Stimulated activated CD8-positive, alpha-beta memory T cell treated with anti-CD3 and anti-CD28 coated beads, Interleukin-7, amount 100 ng/mL, for 4 hours (primary cell): ENCODE results near the gene NBPF15.
A peak's percentile ranks its signal among the peaks of the same experiment; 100 is the strongest.
"Not testable (repeated sequence)": the region's sequence is repeated elsewhere in the genome, so short reads cannot be mapped to it uniquely, and the experiment has no call there.

Experiments
- DNase-seq, 2 donors: peaks; one replicate each; pipeline ENCODE4 v3.0.0-alpha.2; 2020; ENCODE audit warnings: low read depth in 2 of 2

NBPF15 gene, protein sequence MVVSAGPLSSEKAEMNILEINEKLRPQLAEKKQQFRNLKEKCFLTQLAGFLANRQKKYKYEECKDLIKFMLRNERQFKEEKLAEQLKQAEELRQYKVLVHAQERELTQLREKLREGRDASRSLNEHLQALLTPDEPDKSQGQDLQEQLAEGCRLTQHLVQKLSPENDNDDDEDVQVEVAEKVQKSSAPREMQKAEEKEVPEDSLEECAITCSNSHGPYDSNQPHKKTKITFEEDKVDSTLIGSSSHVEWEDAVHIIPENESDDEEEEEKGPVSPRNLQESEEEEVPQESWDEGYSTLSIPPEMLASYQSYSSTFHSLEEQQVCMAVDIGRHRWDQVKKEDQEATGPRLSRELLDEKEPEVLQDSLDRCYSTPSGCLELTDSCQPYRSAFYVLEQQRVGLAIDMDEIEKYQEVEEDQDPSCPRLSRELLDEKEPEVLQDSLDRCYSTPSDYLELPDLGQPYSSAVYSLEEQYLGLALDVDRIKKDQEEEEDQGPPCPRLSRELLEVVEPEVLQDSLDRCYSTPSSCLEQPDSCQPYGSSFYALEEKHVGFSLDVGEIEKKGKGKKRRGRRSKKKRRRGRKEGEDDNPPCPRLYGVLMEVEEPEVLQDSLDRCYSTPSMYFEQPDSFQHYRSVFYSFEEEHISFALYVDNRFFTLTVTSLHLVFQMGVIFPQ

DNA sequence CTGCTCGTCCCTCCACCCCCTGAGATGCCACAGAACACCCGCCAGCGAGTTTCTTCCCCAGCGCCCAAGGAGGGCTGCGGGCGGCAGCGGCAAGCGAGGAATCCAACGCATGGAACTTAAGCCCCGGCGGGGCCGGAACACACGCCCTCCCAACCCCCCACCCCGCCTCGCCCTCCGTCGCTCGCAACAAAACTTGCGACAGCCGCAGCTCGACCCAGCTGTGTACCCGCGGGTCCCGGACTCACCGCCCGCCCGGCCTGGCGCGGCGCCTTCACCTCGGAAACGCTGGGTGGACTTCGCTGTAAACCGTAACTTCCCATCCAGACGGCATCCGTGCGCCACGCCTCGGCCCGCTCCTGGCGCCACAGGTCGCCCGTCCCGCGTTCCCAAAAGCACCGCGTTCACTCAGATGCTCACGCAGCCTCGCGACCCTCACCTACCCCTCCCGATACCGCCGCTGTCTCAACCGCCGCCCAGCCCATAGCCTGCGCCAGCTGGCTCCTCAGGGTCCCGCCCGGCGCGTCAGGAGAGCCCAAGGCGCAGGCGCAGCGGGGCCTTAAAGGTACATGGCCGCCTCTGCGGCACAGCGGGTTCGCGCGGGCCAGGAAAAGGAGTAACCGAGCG, at the start of gene NBPF15:
NBPF15 (minus strand) TSS at position 534 of the 624 bp plus-strand sequence. CDS start 21,666 bp downstream, outside the sequence.
- DNase-seq = peak; percentile 37 to 48

DNA sequence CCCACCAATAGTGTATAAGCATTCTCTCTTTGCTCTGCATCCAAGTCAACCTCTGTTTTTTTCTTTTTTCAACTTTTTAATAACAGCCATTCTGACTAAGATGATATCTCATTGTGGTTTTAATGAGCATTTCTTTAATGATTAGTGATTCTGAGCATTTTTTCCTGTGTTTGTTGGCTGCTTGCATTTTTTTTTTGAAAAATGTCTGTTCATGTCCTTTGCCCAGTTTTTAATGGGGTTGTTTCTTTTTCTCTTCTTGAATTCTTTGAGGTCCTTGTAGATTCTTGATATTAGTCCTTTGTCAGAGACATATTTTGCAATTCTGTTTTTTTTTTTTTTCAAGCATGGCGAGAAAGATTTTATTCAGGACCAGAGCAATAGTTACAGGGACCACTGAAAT, 35.0 kb upstream of the NBPF15 start:
- not testable (repeated sequence) for DNase-seq

DNA sequence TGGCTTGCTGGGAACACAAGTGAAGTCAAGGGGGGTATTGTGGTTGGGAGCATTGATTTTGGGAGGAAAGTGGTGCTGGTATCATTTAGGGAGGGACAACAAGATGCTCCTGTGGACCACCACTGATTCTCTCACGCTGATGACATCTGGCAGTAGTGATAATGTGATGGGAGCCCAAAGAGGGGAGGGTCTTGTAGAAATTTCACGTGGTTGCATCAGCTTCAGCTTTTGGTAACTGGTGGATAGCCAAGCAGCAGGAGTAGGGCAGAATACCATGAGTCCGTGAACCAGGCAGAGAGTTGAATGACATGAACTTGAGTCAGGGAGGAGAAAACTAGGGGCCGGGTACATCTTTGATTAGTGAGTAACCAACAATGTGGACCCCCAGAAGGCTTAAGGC, 32.7 kb upstream of the NBPF15 start:
- DNase-seq = not testable (repeated sequence)

DNA sequence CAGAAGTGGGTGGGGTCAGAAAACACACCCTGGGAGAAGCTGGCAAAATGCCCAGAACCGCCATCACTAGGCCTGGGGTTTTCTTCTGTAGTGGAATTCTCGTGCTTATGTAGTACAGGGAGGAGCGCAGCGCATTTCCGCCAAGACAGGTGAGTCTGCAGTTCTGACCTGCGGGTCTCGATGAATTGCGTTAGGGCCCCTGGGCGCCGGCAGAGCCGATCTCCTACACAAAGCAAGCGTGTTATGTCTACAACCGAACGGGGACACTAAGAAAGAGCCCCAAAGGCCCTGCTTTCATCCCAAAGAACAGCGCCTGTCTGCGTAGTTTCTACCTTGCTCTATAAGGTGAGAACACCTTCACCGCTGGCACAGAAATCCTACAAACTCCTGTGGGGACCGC, 28.9 kb upstream of the NBPF15 start:
- DNase-seq = not testable (repeated sequence)

DNA sequence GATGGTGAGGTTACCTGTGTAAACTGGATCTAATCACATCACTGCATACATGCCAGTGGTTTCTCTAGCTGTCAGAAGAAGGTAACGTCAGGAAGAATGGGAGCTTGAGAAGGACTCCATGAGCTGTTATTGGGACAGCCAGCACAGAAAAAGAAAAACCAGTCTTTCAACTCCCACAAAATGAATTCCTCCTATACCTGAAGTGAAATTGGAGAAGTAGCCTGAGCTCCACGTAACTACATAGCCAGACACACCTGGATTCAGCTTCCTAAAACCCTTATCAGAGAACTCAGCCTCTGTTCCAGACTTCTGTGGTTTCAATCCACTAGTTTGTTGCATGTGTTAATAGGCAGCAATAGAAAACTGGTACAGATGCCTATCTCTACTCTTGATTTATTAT, 25.5 kb upstream of the NBPF15 start:
- not testable (repeated sequence) for DNase-seq

DNA sequence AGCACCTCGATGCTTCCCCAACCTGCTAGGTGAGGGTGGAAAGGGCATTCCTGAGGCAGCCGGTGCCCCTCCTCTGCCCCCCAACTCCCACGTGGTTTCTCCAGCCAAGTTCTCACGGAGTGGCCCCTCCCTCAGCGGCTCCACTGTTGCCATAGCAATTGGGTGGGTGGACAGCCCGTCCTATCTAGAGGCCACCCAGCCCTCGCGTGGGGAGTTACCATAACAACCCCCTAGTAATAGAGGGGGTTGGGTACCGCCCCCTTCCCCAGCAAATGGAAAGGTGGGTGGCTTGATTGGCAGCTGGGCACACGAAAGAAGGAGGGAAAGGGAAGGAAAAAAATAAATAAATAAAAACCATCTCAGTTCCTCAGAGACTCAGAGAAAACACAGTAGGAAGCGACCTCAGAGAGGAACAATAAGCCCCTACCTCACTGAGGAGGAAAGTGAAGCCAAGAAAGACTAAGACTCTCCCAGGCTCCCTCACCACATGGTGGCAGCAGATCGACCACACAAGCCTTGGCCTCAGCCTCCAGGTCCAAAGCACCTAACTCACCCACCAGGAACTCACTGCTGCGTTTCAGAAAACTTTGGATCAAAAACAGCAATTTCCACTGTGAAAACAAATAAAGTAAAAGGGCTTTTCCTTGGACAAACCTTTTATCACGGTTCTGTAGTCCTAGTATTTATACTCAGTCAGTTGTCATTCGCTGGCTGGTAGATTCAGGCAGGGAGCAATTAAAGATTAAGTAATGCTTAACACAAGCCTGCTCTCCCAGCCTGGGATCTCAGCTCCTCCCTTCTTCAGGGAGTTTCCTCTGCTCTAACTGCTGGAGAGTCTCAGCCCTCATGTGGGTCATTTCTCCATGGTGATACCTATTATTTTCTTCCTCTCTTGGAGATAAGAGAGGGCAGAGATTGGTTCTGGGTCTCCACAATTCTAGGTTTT, 23.9 kb upstream of the NBPF15 start:
- DNase-seq = not testable (repeated sequence)

DNA sequence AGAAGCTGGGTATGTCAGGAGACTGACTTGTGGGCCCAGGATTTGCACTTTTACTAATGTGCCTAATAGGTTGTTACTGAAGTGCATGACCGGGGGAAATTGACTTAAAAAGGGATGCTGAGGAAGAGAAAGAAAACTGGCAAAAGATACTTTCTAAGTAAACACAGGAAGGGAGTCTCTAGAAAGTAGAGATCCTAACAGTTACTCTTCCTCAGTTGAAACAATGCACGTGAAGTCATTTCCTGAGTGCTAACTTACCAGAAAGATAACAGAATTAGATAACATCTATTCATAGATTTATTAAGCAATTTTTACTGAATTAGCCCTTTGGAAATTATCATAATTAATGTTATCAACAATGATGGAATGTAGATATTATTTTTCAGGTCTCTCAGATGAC, 12.4 kb upstream of the NBPF15 start:
- DNase-seq = not testable (repeated sequence)

DNA sequence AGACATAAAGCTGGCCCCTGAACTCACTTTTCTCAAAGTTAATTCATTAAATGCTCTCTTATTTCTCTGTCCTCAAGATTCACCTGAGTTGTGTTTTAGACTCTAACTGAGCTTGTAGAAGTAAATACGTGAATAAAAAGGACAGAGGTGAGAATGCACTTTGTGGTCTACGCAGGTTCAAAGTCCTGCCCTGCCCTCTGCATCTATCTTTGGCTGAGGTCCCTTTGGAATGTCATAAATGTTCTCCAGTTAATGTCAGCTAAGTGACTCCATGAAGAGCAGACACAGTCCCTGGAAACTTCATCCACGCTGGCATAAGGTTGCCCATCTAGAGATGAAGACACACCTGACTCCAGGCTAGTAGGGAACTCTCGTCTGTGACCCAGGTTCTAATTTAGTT, 10.0 kb upstream of the NBPF15 start:
- DNase-seq = not testable (repeated sequence)

DNA sequence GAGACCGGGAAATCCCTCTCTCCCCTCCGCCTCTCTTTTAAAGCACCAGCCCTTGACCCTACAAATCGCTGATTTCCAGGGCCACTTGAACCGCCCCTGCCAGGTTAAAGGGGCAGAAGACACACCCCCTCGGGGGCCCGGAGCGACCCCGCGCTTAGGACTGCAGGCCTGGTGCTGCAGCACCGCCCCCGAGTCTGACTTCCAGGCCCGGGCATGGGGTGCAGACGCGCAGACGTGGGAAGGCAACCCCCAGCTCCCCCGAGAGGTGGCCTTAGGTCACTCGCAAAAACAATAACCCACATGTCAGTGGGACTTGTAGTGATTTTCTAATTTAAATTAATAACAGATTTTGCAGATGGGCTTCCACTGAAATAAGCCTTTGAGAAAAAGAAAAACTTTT, 309 bp upstream of the NBPF15 start:
- not testable (repeated sequence) for DNase-seq

DNA sequence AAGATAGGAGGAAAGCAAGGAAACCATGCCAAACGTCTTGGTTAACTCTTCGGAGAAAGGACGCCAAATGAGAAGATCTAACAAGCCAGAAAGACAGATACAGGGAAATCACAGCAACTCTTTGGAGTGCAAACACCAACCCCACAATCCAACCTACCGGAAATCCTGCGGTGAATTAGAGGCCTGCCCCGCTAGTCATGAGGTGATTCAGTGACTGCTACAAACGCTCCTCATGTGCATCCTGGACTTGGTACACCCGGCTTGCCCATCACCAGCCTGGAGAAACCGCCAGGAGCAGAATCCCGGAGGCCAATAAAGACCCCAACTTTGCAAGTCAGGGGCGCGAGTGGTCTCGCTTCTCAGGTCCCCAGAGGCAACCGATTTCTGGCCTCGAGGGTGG, 783 bp downstream of the NBPF15 start:
- DNase-seq = peak in 1 of 2 donors; percentile 4

DNA sequence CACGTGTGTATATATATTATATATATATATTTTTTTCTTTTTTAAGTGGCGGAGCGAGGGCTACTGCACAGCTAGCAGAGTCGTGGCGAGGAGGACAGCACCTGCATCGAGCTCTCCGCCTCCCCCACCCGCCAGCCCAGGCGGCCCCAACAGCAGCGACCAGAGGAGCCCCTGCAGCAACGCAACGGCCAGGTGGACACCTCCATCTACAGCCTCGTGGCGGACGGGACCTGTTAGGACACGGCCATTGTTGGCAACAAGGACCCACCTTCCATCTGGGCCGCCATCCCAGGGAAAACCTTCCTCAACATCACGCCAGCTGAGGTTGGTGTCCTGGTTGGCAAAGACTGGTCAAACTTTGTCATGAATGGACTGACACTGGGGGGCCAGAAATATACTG, 19.1 kb downstream of the NBPF15 start:
- not testable (repeated sequence) for DNase-seq

DNA sequence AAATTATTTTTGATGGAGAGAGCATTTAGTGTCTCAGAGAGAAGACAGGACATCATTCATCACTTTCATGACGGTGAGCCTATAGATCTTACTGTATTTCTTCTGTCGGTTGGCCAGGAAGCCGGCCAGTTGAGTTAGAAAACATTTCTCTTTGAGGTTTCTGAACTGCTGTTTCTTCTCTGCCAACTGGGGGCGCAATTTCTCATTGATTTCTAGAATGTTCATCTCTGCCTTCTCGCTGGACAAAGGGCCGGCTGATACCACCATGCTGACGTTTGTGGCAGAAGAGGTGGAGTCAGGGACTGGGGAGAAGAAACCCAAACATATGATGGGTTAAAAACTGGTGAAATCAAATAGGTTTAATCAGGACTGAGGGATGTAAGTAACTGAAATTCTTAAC, 21.7 kb downstream of the NBPF15 start:
- DNase-seq = not testable (repeated sequence)

DNA sequence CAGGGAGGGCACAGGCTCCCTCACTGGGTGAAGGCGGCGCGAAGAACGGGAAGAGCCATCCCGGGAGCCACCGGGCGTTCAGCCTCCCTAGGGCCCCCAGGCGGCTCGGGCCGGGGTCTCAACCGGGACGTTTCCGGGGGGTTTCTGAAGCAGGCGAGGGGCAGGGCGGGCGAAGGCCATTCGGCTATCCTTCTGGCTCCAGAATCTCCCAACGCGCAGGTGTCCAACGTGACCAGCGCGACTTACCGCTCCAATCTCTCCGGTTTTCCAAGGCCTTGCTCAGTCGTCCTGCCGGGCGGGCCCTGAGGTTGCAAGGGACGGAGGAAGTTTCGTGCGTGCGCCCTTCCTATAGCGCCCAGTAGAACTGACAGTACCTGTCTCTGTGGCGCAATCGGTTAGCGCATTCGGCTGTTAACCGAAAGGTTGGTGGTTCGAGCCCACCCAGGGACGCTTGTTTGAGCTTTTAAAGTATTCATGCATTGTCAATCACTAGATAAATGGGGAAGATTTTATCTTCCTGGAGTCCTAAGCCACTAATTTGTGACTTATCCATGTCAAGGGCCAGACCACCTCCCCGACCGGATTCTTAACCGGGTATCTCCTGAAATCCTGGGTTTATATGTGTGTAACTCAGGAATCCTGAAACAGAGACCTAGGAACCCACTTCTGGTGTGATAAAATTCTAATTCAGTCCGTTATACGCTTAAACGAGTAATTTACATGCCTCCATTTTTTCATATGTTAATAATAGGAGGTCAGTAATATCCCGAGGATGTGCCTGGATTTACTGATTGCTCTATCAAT, 42.4 kb downstream of the NBPF15 start:
- DNase-seq = peak; percentile 16 to 22

DNA sequence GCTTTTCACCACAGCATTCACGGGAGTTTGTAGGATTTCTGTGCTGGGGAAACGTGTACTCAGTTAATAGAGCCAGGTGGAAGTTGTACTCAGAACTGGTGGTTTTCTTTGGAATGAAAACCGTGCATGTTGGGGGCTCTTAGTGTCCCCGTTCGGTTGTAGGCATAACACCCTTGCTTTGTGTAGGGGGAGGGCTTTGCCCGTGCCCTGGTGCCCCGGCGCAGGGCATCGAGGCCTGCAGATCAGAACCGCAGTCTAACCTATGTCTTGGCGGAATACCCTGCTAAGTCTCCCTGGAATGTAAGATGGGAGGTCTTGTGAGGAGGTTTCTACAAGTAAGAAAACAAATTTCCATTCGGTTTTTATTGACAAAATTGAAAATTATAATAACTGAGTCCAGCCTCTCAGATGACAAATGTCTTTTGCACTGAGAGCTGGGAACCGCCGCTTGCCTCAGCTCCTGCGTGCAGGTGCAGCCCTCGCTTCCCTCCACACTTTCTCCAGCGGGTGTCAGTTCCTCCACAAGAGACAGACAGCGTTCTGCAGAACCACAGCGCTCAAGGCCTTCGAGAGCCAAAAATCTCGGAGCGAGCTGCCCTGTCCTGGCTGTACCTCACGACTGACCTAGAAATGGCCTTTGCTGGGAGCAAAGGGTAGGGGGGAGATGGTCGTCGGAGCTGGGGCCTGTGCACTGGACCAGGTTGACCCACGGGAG, 47.9 kb downstream of the NBPF15 start:
- not testable (repeated sequence) for DNase-seq

DNA sequence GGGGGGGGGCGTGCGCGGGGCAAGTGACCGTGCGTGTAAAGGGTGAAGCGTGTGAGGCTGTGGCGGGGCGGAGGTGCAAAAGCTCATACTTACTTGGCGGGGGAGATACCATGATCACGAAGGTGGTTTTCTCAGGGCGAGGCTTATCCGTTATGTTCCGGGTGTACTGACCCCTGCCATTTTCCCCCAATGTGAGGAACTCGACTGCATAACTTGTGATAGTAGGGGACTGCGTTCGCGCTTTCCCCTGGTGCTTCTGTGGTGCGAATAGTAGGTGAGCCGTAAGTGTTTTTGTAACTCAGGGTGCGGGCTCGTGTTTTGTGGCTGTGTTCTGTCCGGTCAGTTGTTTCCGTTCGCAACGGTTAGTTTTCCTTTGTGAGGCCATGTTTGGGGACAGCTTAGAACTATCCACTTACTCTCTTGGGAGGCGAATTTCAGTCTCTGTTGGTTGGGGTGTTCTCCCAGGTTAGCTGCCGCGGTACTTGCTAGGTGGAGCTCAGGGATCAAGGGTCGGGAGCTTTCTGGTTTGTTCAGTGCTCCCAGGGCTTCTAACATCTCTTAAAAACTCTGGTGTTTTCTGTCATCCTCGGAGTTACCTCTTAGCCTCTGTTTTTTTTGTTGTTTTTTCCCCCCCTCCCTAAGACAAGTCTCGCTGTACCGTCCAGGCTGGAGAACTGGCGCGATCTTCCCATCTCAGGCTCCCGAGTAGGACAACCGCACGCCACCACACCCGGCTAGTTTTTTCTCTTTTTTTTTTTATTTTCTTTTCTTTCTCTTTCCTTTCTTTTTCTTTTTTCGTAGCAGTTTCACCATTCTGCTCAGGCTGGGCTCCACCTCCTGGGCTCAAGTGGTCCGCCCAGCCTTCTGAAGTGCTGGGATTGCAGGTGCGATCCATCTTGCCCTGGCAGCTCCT, 48.7 kb downstream of the NBPF15 start:
- DNase-seq = peak; percentile 62 to 85

DNA sequence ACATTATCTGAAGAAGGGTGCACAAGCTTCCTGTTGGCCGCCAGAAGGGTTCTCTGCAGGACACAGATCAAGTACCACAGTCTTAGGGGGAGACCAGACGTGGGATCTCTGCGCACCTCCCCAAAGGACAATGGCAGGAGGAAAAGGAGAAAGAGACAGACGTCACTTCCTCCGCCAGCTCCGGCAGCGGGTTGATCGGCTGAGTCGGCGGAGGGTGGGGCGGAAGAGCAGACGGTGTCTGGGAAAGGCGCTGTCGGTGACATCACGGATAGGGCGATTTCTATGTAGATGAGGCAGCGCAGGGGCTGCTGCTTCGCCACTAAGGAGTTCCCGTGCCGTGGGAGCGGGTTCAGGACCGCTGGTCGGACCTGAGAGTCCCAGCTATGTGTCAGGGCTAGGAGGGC, 49.4 kb downstream of the NBPF15 start:
- DNase-seq = peak; percentile 63 to 70

DNA sequence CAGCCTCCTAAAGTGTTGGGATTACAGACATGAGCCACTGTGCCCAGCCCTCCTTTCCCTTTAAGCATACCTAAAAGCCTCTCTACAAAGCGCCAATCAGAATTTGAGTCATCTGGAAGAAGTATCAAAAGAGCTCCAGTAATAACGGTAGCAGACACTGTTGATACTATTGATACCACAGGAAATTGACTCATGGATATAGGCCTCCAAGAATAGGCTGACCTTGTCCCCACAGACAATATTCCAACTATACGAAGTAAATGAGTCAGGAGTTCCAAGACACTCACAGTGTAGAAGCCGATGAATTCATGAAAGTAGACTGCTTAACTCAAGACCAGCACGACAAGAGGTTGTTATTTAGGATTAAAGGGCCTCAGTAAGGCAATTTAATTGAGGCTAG, 58.7 kb downstream of the NBPF15 start:
- DNase-seq = not testable (repeated sequence)

DNA sequence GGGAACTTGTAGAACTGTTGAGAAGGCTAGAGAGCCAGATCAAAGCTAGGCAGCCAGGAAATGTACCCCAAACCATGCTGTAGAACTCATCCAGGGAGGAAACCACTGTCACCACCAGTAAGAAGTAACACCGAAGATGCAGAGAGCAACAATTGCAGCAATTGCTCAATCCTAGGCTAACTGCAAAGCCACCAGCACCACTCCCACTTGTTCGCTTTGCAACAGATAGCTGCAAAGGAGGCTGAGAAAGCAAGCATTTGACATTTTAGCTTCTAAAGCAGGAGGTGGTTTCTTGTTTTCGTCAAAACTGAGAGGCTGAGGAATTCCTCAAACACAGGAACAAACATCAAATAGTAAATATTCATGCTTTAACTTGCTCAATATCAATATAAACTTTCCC, 89.8 kb downstream of the NBPF15 start:
- DNase-seq = not testable (repeated sequence)
